Sigmoid colon (tissue), 4 donors: ENCODE results near the gene DDX17.

Experiments
- EP300 ChIP-seq, 4 donors: sonication (generic); formaldehyde crosslinking; IDR thresholded peaks; one replicate each; pipeline ENCODE4 v1.6.1; 2017; ENCODE audit warnings: antibody characterized with exemption in 4 of 4
- POLR2AphosphoS5 ChIP-seq, 4 donors: sonication (generic); formaldehyde crosslinking; IDR thresholded peaks; one replicate each; pipeline ENCODE4 v1.6.1; 2017; ENCODE audit warnings: antibody characterized with exemption in 4 of 4
- TF ChIP-seq, protein P1 (sequence below), 4 experiments: fragments of 450-650 bp in 3 of 4; fragments of 200-600 bp in 1 of 4; IDR thresholded peaks; one replicate each; pipeline ENCODE4 v1.5.1; 2016 to 2019; ENCODE audit warnings: antibody characterized with exemption in 4 of 4, mild to moderate bottlenecking in 3 of 4, moderate library complexity in 2 of 4

DNA sequence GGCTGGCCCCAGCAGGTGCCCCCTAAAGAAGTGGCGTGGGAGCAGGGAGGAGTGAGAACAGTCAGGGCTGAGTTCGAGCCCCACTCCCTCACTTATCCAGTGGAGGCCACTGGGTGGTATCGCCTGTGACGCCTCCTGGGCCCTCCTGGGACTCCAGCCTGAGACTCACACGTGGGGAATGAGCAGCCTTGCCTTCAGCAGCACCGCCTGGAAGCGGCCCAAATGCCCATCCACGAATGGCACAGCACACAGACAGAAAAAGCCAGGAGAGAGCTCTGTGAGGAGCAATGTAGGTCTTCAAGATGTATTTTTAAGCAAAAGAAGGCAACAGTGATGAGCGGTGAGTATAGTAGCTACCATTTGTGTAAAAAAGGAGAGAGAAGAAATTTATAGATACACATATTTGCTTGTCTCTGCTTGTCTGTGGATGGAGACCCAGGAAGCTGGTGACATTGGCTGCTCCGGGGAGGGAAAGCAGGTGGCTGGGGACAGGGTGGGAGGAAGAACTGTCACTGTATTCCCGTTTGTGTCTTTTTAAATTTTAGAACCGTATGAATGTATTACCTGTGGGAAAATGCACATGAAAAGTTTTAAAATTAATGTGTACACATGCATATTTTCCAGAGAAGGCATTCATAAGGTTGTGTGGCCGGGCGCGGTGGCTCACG is 64.4 kb downstream of the DDX17 start:
- TF ChIP-seq, protein P1, sequence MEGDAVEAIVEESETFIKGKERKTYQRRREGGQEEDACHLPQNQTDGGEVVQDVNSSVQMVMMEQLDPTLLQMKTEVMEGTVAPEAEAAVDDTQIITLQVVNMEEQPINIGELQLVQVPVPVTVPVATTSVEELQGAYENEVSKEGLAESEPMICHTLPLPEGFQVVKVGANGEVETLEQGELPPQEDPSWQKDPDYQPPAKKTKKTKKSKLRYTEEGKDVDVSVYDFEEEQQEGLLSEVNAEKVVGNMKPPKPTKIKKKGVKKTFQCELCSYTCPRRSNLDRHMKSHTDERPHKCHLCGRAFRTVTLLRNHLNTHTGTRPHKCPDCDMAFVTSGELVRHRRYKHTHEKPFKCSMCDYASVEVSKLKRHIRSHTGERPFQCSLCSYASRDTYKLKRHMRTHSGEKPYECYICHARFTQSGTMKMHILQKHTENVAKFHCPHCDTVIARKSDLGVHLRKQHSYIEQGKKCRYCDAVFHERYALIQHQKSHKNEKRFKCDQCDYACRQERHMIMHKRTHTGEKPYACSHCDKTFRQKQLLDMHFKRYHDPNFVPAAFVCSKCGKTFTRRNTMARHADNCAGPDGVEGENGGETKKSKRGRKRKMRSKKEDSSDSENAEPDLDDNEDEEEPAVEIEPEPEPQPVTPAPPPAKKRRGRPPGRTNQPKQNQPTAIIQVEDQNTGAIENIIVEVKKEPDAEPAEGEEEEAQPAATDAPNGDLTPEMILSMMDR (IDR thresholded peaks at IDR 0.05): no peak
- no peak for TF ChIP-seq POLR2AphosphoS5 (IDR thresholded peaks at IDR 0.05)
- TF ChIP-seq EP300 (IDR thresholded peaks at IDR 0.05): no peak
